PC-3 (cell line): ENCODE results near the gene MYH9. TPM values are rescaled to one million over a fixed set of nuclear protein-coding genes. Genes with fewer than 3 reads are reported as not detected.

ENCODE experiments used
- ATAC-seq: fragments of 200-7000 bp; cut with Tn5 transposase; 2 replicates; pipeline ENCODE4 v1.9.1; 2020; ENCODE audit warnings: mild to moderate bottlenecking, moderate library complexity
- BruUV-seq: library from RNA; stranded (reverse); fragments of 400-500 nt; replicated peaks from 2 replicates; lab custom pipeline; 2021; lab: Mats Ljungman, UMichigan
- CTCF ChIA-PET: fragments of 300-600 bp; sonication (Branson Sonifier 250); formaldehyde crosslinking; loops from one replicate; lab custom pipeline; 2022; ENCODE audit warnings: antibody characterized with exemption; lab: Charles Lee
- POLR2A ChIA-PET: fragments of 300-600 bp; sonication (Branson Sonifier 250); formaldehyde crosslinking; loops from one replicate; lab custom pipeline; 2022; ENCODE audit warnings: antibody characterized with exemption; ENCODE audit not compliant: unreplicated experiment; lab: Charles Lee
- DNase-seq: peaks from one replicate; pipeline ENCODE4 v3.0.0-alpha.2; 2015
- H2AFZ ChIP-seq: fragments of 300-600 bp; sonication (generic); 2 replicates; pipeline ENCODE4 v1.6.0; 2016; ENCODE audit warnings: antibody characterized with exemption, low read length
- H3F3A ChIP-seq: fragments of 300-600 bp; sonication (generic); one replicate; pipeline ENCODE4 v1.6.0; 2017; ENCODE audit warnings: antibody characterized with exemption, low read length, control low read depth, mild to moderate bottlenecking; ENCODE audit not compliant: unreplicated experiment
- H3K27ac ChIP-seq: fragments of 300-600 bp; sonication (generic); 2 replicates; pipeline ENCODE4 v1.5.1; 2016; ENCODE audit warnings: mild to moderate bottlenecking, low read length
- H3K27me3 ChIP-seq: fragments of 300-600 bp; sonication (generic); 2 replicates; pipeline ENCODE4 v1.6.1; 2016; ENCODE audit warnings: low read length, mixed read lengths
- H3K36me3 ChIP-seq: fragments of 300-600 bp; sonication (generic); 2 replicates; pipeline ENCODE4 v1.6.1; 2016; ENCODE audit warnings: low read depth, mixed run types, low read length, mixed read lengths
- H3K4me1 ChIP-seq: fragments of 300-600 bp; sonication (generic); 2 replicates; pipeline ENCODE4 v1.5.1; 2016; ENCODE audit warnings: low read length; ENCODE audit not compliant: insufficient read depth
- H3K4me2 ChIP-seq: fragments of 300-600 bp; sonication (generic); 2 replicates; pipeline ENCODE4 v1.6.0; 2016; ENCODE audit warnings: low read length
- H3K4me3 ChIP-seq: fragments of 300-600 bp; sonication (generic); 2 replicates; pipeline ENCODE4 v1.5.1; 2016; ENCODE audit warnings: mild to moderate bottlenecking, low read length, mixed read lengths
- H3K79me2 ChIP-seq: fragments of 300-600 bp; sonication (generic); 2 replicates; pipeline ENCODE4 v1.6.1; 2017; ENCODE audit warnings: low read length, mixed read lengths
- H3K9ac ChIP-seq: fragments of 300-600 bp; sonication (generic); 2 replicates; pipeline ENCODE4 v1.6.0; 2016; ENCODE audit warnings: mild to moderate bottlenecking, low read length
- H3K9me2 ChIP-seq: fragments of 300-600 bp; sonication (generic); replicated peaks from 2 replicates; pipeline ENCODE4 v1.6.1; 2016; ENCODE audit warnings: mixed run types, low read length, mixed read lengths
- H3K9me3 ChIP-seq: fragments of 300-600 bp; sonication (generic); 2 replicates; pipeline ENCODE4 v1.6.1; 2016; ENCODE audit warnings: low read length, mixed read lengths
- H4K20me1 ChIP-seq: fragments of 300-600 bp; sonication (generic); 2 replicates; pipeline ENCODE4 v1.6.1; 2016; ENCODE audit warnings: low read length, mixed read lengths
- EZH2 ChIP-seq: fragments of 300-600 bp; sonication (generic); IDR thresholded peaks from one replicate; pipeline ENCODE4 v1.6.1; 2017; ENCODE audit warnings: antibody characterized with exemption, mild to moderate bottlenecking, low read length; ENCODE audit not compliant: unreplicated experiment
- EZH2phosphoT487 ChIP-seq: fragments of 300-600 bp; sonication (generic); IDR thresholded peaks from 2 replicates; pipeline ENCODE4 v1.6.1; 2018; ENCODE audit warnings: mild to moderate bottlenecking, antibody characterized with exemption, low read length, borderline replicate concordance
- intact Hi-C: fragments of 100-400 bp; cut with micrococcal nuclease; formaldehyde crosslinking; loops from 2 replicates; pipeline ENCODE4 v1.9.0; 2023
- total RNA-seq: library from RNA; depleted of rRNA; stranded (reverse); fragments of >200 nt; gene quantifications from 2 replicates; pipeline ENCODE4 v1.2.3, GENCODE V29; 2014
- TF ChIP-seq, protein P1 (sequence below): fragments of 300-600 bp; sonication (generic); conservative IDR thresholded peaks from 2 replicates; pipeline ENCODE4 v1.5.1; 2017; ENCODE audit warnings: antibody characterized with exemption, low read depth, mild to moderate bottlenecking, low read length

Gene MYH9
- total RNA-seq, 1 experiment from 2014 or later: 357 TPM

DNA sequence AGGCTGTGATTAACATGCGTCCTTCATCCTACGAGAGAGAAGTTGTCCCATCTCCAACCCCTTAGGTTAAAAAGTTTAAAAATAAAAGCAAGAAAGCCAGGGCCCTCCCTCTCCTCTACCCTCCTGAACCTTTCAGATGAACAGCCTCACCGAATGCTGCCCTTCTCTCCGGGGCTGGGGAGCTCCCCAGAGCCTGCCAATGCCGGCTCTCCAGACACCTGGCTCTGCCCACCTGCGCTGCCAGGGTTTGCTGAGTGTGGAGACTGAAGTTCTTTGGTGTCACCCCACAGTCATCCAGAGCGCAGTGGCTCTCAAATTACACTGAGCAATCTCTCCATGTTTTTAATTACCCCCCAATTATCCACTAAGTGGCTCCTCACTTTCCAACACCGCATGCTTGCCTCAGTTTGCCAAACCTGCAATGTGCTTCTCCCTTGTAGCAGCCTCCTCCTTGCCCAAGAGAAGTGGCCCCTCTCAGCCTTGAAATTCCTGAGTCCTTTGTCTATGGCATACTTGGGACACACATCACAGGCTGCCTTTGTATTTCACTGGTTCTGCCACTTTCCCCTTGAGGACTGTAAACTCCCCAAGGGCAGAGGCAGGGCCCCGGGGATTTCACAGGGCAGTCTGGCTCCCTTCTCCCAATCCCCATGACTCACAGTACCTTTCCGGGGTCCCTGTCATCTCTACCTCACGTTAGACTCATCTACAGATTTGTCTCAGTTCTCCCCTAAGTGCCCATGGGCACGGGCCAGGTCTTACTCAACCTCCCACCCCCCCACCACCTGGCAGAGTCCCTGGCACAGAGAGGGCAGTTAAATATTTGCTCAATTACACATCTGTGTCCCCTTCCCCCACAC is 2.0 kb downstream of the MYH9 start:
- DNase-seq (peak; percentile 94), ATAC-seq (peak; percentile 43)
- H3K4me1 ChIP-seq: peaks cover 25% of the 10 kb centered on the region
- H4K20me1 ChIP-seq: peaks cover 41% of the 10 kb centered on the region
- BruUV-seq: TSS peak; percentile 45
- H3K4me3 ChIP-seq: peak overlapping the region; percentile 88
- H3K9ac ChIP-seq: peak overlapping the region; percentile 86
- peaks cover 75% of the 10 kb centered on the region for H3K79me2 ChIP-seq
- CTCF ChIA-PET: no interaction called here
- peak overlapping the region; percentile 81 for H3K4me2 ChIP-seq
- no peak overlapping the region for H2AFZ ChIP-seq
- POLR2A ChIA-PET: interaction anchor here (0.6 to 0.7 kb wide), 2 partner anchors 74 to 120 kb away, joined by 6 to 12 read pairs; no protein-coding TSS in a partner anchor
- no peaks in the 10 kb centered on the region for H3F3A ChIP-seq
- no peak for TF ChIP-seq EZH2phosphoT487
- TF ChIP-seq, protein P1, sequence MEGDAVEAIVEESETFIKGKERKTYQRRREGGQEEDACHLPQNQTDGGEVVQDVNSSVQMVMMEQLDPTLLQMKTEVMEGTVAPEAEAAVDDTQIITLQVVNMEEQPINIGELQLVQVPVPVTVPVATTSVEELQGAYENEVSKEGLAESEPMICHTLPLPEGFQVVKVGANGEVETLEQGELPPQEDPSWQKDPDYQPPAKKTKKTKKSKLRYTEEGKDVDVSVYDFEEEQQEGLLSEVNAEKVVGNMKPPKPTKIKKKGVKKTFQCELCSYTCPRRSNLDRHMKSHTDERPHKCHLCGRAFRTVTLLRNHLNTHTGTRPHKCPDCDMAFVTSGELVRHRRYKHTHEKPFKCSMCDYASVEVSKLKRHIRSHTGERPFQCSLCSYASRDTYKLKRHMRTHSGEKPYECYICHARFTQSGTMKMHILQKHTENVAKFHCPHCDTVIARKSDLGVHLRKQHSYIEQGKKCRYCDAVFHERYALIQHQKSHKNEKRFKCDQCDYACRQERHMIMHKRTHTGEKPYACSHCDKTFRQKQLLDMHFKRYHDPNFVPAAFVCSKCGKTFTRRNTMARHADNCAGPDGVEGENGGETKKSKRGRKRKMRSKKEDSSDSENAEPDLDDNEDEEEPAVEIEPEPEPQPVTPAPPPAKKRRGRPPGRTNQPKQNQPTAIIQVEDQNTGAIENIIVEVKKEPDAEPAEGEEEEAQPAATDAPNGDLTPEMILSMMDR: no peak
- TF ChIP-seq EZH2: no peak
- peaks cover 7% of the 10 kb centered on the region for H3K36me3 ChIP-seq
- H3K27ac ChIP-seq: peak overlapping the region; percentile 90
- intact Hi-C loops: loop anchor here (1.0 to 5.0 kb wide), 5 partner anchors 25 to 83 kb away; no protein-coding TSS in a partner anchor
- no peaks in the 10 kb centered on the region for H3K27me3 ChIP-seq
- H3K9me3 ChIP-seq: no peaks in the 10 kb centered on the region
- H3K9me2 ChIP-seq: no peaks in the 10 kb centered on the region

DNA sequence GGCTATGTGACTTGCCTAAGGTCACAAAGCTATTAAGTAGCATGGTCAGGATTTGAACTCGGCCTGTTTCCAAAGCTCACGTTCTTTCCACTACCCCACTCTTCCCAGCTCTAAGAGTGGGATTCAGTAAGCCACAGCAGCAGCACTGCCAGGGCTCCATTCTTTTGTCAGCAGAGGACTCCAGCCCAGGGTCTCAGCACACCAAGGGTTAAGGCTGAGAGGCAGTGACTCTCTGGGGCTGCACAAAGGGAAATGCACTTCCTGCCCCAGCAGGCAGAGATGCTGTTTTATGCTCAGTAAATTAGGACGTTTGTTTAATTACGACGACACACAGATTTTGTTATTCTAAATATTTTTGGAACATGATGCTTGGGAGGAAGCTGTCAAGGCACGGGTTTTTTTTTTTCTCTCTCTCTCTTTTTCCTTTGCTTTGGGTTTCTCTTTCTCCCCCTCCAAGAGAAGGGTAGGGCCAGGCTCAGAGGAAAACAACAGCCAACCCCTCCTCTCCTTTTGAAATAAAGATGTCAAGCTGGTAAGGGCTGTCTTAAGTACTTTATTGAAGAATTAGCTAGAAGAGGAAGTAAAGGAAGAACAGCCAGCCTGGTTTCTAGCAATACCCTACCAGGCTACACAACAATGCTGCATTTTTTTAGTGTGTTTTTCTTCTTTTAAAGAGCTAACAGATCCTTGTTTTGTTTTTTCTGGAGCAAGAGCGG is 2.8 kb downstream of the MYH9 start:
- peak overlapping the region; percentile 88 for H3K4me3 ChIP-seq
- H3K9ac ChIP-seq: peak overlapping the region; percentile 67
- peaks cover 7% of the 10 kb centered on the region for H3K36me3 ChIP-seq
- H4K20me1 ChIP-seq: peaks cover 48% of the 10 kb centered on the region
- CTCF ChIA-PET: interaction anchor here (0.6 kb wide), 1 partner anchor 25 kb away, joined by 9 read pairs; no protein-coding TSS in a partner anchor
- H3K27me3 ChIP-seq: no peaks in the 10 kb centered on the region
- H2AFZ ChIP-seq: no peak overlapping the region
- peak overlapping the region; percentile 81 for H3K4me2 ChIP-seq
- peak overlapping the region; percentile 90 for H3K27ac ChIP-seq
- POLR2A ChIA-PET: interaction anchor here (0.5 to 0.7 kb wide), 3 partner anchors 28 to 119 kb away, joined by 4 to 12 read pairs (median 6); no protein-coding TSS in a partner anchor
- no peaks in the 10 kb centered on the region for H3F3A ChIP-seq
- peaks cover 28% of the 10 kb centered on the region for H3K4me1 ChIP-seq
- no peak for ATAC-seq
- no peaks in the 10 kb centered on the region for H3K9me2 ChIP-seq
- H3K9me3 ChIP-seq: no peaks in the 10 kb centered on the region
- H3K79me2 ChIP-seq: peaks cover 83% of the 10 kb centered on the region
- BruUV-seq: no TSS peak
- intact Hi-C loops: loop anchor here (5.0 kb wide), 2 partner anchors 82 to 83 kb away; no protein-coding TSS in a partner anchor
- TF ChIP-seq EZH2phosphoT487 (no peak), EZH2 (no peak)
- TF ChIP-seq, protein P1: no peak
- DNase-seq: no peak
